Thoracic aorta endothelial cell (primary cell): ENCODE results near the gene CCN5. TPM values are rescaled to one million over a fixed set of nuclear protein-coding genes. Genes with fewer than 3 reads are reported as not detected.

ENCODE experiments used
- total RNA-seq: library from RNA; depleted of rRNA; stranded (reverse); fragments of >200 nt; gene quantifications from 2 replicates; pipeline ENCODE4 v1.2.3, GENCODE V29; 2012

Gene CCN5, protein sequence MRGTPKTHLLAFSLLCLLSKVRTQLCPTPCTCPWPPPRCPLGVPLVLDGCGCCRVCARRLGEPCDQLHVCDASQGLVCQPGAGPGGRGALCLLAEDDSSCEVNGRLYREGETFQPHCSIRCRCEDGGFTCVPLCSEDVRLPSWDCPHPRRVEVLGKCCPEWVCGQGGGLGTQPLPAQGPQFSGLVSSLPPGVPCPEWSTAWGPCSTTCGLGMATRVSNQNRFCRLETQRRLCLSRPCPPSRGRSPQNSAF
- 0.13 TPM in 1 of 2 replicates, not detected in the other for total RNA-seq

GRCh38 chr20:44714701-44715498 lies at the start of gene CCN5:
Gene CCN5 (plus strand): TSS chr20:44715369. CDS start chr20:44715391, 22 bp downstream.

DNA sequence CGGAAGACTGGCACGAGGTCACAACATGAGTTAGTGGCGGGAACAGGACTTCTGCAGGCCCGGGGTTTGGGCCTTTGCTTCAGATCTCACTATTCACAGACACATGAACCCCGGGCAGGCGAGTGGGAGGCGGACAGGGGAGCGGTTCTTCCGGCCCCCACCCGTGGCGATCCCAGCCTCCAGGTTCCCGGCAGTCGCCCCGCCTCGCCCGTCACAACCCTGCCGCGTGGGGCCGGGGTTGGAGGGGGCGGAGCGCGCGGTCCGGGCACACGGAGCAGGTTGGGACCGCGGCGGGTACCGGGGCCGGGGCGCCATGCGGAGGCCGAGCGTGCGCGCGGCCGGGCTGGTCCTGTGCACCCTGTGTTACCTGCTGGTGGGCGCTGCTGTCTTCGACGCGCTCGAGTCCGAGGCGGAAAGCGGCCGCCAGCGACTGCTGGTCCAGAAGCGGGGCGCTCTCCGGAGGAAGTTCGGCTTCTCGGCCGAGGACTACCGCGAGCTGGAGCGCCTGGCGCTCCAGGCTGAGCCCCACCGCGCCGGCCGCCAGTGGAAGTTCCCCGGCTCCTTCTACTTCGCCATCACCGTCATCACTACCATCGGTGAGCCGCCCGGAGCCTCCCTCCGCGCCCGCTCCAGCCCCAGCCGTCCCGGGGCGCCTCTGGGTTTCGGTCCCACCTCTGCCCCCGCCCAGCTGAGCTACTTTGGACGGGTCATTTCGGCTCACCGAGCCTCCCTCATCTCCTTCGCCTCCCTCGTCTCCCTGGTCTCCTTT lies 30.6 kb downstream of the CCN5 start, which contains the start of gene KCNK15:
TSS of gene KCNK15 (plus strand) at position 268 of the 769 bp plus-strand sequence. CDS start at position 314, 46 bp downstream.

Other genes with a start within 250 kb of the CCN5 start
- gene TTPAL, start 239.5 kb upstream of the CCN5 start, total RNA-seq = 8.1 and 8.8 TPM in 2 replicates
- gene SERINC3, start 193.3 kb upstream of the CCN5 start, total RNA-seq = 91.9 and 110 TPM in 2 replicates
- 205 and 244 TPM in 2 replicates for gene PKIG, start 132.8 kb upstream of the CCN5 start, total RNA-seq
- 14.1 and 14.5 TPM in 2 replicates for gene ADA, start 63.7 kb upstream of the CCN5 start, total RNA-seq
- 0.07 TPM in 1 of 2 replicates, not detected in the other for gene KCNK15, start 30.5 kb downstream of the CCN5 start, total RNA-seq
- gene RIMS4, start 95.2 kb downstream of the CCN5 start, total RNA-seq = not detected in 2 replicates
- gene YWHAB, start 170.3 kb downstream of the CCN5 start, total RNA-seq = 223 and 244 TPM in 2 replicates
- gene PABPC1L, start 194.7 kb downstream of the CCN5 start, total RNA-seq = 3.9 and 4.5 TPM in 2 replicates
- gene TOMM34, start 245.0 kb downstream of the CCN5 start, total RNA-seq = 35.8 and 48.3 TPM in 2 replicates